Measurements from ENCODE around the gene OPCML.

Gene OPCML

DNA sequence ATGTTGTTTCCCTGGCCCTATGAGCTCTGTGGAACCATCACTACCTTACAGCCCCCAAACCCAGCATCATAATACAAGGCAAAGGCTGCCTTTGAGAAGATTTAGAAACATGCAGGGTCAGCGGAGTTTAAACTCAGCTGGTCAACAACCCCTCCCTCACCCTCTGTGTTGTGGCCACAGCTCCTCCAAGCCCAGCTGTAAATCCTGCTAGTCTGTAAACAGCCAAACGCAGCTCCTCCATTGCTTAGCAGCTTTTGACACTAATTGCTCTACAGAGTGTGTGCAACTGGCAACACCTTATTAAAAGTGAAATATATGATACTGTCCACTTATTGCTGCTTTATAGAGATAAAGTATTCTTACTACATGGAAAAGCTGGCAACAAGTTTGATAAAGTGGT lies 29.1 kb downstream of the OPCML start:
- no peak for DNase-seq (ENCODE audit: low read depth in 2 of 2)

DNA sequence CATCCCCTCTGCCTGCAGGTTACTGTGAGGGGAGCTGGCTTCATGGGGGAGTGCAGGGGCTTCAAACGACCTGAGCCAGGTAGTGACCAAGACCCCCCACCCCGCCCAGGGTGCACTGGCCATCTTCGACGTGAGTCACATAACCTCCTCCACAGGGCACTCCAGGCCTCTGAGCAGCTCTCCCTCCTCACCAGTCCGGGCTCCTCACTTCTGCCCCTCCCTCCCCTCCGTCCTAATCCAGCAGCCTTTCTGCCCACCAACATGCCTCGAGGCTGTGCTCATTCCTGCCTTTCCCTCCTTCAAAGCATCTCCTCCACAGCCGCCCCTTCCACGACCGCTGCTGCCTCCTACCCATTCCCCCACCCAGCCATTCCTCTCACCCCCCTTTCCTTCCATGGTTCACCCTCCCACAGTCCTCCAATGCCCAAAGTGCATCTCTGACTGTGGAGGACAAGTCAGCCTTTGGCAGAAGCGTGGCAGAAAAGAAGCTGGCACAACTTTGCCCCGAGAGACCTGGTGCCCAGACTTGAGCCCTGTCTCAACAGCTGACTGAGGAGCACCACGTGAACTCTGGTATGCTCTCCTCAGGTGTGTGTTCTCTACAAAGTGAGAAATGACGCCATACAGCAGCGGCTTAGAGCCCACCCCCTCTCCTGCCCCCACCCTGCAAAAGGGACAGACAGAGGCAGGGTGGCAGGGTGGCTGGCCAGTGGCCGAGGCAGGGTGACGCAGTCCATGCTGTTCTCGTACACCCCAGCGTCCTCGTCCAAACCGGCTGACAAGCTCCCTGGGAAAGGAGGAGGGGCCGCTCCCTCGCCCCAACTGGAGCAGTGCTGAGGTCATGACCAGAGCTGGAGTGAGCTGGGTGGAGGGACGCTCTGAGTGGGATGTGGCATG lies 30.4 kb downstream of the OPCML start:
- no peak for DNase-seq (ENCODE audit: low read depth in 2 of 2)

GRCh38 chr11:133500936-133501335 lies 31.4 kb downstream of the OPCML start:
- DNase-seq (ENCODE audit: low read depth in 2 of 2), result no peak

DNA sequence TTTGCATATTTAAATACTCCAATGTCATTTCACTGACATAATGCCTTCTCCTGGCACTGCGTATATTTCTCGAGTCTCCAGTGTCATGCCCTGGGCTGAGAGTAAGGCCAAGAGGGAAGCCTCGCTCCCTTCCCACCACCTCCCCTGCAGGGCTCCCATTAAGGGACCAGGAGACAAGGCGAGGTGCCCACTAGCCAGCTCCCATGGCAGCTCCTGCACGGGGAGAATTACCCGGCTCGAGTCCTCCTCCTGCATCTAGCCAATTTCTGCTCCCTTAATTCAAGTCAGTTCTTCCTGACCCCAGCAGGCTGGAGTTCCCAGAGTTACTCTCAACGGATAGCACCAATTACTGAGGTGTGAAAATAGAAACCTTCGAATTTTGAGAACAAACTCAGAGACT lies 31.9 kb downstream of the OPCML start:
- no peak for DNase-seq (ENCODE audit: low read depth in 2 of 2)

- DNase-seq (ENCODE audit: low read depth in 2 of 2), result no peak
These were observed 33.3 kb downstream of the OPCML start for GRCh38 chr11:133498969-133499368.

- DNase-seq (ENCODE audit: low read depth in 2 of 2), result no peak
These were observed 34.7 kb downstream of the OPCML start for GRCh38 chr11:133497477-133498140.

DNA sequence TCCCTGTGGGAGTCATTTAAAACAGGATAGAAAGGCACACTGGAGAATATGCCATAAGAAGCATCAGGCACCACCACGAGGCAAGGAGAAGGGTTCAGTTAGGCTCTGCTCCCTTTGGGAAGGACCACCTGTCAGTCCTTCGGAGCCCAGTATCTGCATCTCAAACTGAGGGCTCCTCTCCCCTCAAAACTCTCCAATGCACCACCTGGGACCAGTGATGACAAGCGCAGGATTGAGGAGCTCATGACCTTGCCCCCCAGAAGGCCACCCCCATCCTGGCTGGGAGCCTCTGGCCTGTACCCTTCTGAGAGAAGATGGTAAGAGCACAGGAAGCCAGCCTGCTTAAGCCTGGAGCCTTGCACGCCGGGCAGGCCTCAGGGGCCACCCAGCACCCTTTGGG lies 39.4 kb downstream of the OPCML start:
- DNase-seq (ENCODE audit: low read depth in 2 of 2), result no peak

DNA sequence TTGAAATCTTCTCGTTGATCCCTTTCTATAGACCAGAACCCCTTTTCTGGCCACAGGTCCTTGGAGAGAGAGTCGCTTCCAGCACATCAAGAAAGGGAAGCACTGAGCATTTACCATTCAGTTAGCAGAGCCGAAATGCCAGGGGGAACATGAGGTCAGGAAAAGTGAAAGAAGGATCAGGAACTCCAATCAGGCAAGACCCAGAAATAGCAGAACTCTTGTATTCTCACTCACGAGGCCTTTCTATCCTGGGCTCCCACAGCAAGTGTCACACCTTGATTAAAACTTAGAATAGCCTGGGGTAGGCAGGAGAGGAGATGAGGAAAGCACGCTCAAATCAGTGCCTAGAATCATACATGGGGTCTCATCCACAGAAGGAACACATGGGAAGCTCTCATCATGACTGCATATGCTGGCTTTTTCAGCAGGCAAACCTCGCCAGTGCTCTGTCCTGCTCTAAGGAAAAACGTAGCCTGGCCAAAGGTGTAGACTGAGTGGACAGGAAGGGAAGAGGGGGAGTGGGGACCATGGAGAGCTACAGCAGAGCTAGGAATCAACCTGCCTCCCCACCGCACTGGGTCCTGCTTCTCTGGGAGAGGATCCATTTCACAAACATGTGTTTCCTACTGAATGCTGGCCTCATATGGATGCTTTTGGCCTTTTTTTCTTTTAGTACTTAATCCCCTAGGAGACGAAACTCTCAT lies 40.5 kb downstream of the OPCML start:
- no peak for DNase-seq (ENCODE audit: low read depth in 2 of 2)

DNA sequence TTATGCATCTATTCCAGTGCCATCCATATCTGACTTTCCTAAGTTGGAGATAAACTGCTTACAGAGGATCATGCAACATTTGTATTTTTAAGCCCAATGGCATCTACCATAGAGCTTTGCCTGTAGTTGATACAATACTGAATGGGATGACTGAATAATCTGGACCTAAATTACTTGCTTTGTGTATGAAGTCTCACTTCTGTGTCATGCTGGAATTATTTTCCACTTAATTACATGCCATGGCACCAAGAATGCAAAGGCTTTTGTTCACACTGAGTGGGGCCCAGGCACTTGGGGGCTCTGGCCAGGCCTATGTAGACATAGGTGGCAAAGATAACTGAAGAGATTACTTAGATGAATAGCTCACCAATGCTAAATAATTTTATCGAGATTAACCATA lies 51.6 kb downstream of the OPCML start:
- no peak for DNase-seq (ENCODE audit: low read depth in 2 of 2)

GRCh38 chr11:133479209-133479608 lies 53.1 kb downstream of the OPCML start:
- no peak for DNase-seq (ENCODE audit: low read depth in 2 of 2)

DNA sequence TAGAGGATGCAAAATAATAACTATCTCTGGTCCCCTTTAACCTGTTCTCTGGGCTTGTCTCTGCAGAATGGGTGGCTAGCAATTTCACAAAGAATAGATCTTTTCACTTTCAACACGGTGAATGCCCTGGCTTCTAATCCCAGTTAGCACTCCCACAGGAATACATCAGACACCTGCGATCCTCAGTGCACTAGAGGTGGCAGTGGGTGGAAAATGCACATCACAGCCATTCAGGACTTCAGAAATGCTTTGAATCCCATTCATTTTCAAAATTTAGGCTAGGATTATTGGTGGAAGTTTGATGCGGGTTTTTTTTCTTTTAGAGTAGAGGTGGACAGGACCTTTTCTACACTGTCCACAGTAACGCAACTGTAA lies 55.1 kb downstream of the OPCML start:
- DNase-seq (ENCODE audit: low read depth in 2 of 2), result no peak

DNA sequence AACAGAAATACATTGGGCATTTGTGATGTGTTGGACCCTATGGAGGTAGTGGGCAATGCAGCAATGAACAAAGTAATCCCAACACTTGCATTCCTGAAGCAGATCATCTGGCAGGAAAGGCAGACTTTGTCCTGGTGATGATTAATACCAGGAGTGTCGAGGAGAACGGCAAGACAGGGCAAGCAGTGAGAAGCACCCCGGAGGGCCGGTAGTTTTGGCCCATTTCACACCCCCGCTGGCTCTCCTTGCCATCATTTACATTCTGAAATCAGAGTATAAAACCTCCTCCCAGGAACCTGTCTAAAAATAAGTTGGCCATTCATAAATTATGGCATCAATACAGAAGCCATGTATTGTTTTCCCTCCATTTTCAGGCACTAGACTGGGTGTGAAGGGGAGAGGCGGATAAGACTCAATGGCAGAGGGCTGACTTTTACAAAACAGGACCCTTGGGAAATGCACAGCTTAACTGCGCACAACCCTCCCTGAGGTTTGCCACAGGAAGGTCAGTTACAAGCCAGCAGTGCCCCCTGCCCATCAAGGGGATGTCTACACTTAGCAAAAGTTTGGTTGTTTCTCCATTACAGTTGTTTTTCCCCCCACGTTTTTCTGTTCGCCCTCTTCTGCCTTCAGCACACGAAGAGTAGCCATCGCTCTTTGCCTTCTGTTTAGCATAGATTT lies 55.6 kb downstream of the OPCML start:
- DNase-seq (ENCODE audit: low read depth in 2 of 2), result no peak

GRCh38 chr11:133474461-133474860 lies 57.8 kb downstream of the OPCML start:
- no peak for DNase-seq (ENCODE audit: low read depth in 2 of 2)

DNA sequence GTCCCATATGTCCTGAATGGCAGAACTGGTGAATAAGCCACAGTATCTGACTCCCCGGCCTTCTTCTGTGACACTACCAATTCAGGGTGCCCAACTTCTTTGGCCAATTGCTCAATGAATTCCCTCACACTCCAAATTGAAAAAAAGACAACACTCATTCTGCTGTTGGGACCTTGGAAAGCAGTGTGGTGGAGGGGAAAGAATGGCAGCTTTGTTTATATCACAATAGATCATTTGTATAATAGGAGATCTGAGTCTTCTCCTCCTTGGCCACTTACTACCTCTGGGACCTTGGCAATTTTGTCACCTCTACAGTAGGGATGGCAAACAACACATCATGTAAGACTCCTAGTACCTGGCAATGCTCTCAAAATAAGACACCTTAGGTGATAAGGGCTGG lies 64.6 kb downstream of the OPCML start:
- DNase-seq (ENCODE audit: low read depth in 2 of 2), result no peak

- DNase-seq (ENCODE audit: low read depth in 2 of 2), result no peak
These were observed 89.0 kb downstream of the OPCML start for GRCh38 chr11:133443206-133443747.

- no peak for DNase-seq (ENCODE audit: low read depth in 2 of 2)
These were observed 90.2 kb downstream of the OPCML start for GRCh38 chr11:133441964-133442660.

GRCh38 chr11:133425992-133426391 lies 106.3 kb downstream of the OPCML start:
- no peak for DNase-seq (ENCODE audit: low read depth in 2 of 2)

GRCh38 chr11:133425245-133425644 lies 107.1 kb downstream of the OPCML start:
- no peak for DNase-seq (ENCODE audit: low read depth in 2 of 2)

DNA sequence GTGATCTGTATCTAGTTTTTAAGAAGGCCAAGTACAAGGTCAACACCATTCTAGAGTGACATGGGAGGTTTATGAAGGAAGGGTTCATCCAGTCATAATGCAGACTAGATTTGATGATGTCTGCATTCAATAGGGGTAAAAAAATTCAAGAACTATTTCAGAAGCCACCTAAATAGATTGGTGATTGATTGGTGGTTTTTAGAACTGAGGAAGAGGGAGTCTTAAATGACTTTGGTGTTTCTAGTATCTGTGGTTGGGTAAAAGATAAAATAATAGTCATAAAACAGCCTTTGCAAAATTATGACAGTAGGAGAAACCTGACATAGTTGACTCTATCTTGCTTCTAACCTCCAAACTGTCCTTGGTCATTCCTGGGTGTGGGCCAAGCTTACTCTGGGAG lies 114.1 kb downstream of the OPCML start:
- DNase-seq (ENCODE audit: low read depth in 2 of 2), result no peak

GRCh38 chr11:133414506-133414905 lies 117.8 kb downstream of the OPCML start:
- DNase-seq (ENCODE audit: low read depth in 2 of 2), result no peak

- DNase-seq (ENCODE audit: low read depth in 2 of 2), result no peak
These were observed 118.6 kb downstream of the OPCML start for GRCh38 chr11:133413703-133414102.
